Suprapubic skin (tissue), 3 donors: ENCODE measurements around the gene CTNNA1.

ENCODE experiments used
- CTCF ChIP-seq, 2 donors: fragments of 200-600 bp in 1 of 2; fragments of 450-650 bp in 1 of 2; sonication (generic) in 1 of 2; IDR thresholded peaks; one replicate each; pipeline ENCODE4 v1.5.1; 2016 to 2019; ENCODE audit warnings: antibody characterized with exemption in 2 of 2, mild to moderate bottlenecking in 1 of 2, moderate library complexity in 1 of 2
- EP300 ChIP-seq: sonication (generic); formaldehyde crosslinking; IDR thresholded peaks from one replicate; pipeline ENCODE4 v1.6.1; 2017; ENCODE audit warnings: antibody characterized with exemption
- POLR2A ChIP-seq, 2 donors: fragments of 450-650 bp; IDR thresholded peaks; one replicate each; pipeline ENCODE4 v1.6.1; 2017; ENCODE audit warnings: antibody characterized with exemption in 2 of 2, mild to moderate bottlenecking in 2 of 2, moderate library complexity in 2 of 2

GRCh38 chr5:138732466-138732865, 20.8 kb upstream of the CTNNA1 start:
- TF ChIP-seq CTCF (IDR thresholded peaks at IDR 0.05) (no peak), EP300 (no peak), POLR2A (IDR thresholded peaks at IDR 0.05) (no peak)
